Duodenal mucosa (tissue), 2 donors: ENCODE measurements around the gene SP7.

Experiments used
- H3K27ac ChIP-seq: one replicate; pipeline ENCODE4 v1.7.0; 2013; ENCODE audit warnings: low read depth, low read length
- H3K27me3 ChIP-seq, 2 donors: one replicate each; pipeline ENCODE4 v1.7.0; 2013; ENCODE audit warnings: low read length in 2 of 2, control low read depth in 1 of 2; ENCODE audit not compliant: insufficient read depth in 2 of 2, control insufficient read depth in 1 of 2
- H3K36me3 ChIP-seq, 2 donors: one replicate each; pipeline ENCODE4 v1.7.0; 2013; ENCODE audit warnings: low read length in 2 of 2, control low read depth in 1 of 2; ENCODE audit not compliant: insufficient read depth in 2 of 2, control insufficient read depth in 1 of 2
- H3K4me1 ChIP-seq, 2 donors: one replicate each; pipeline ENCODE4 v1.7.0; 2013; ENCODE audit warnings: low read length in 2 of 2, control low read depth in 1 of 2; ENCODE audit not compliant: insufficient read depth in 2 of 2, control insufficient read depth in 1 of 2
- H3K4me3 ChIP-seq, 2 donors: one replicate each; pipeline ENCODE4 v1.7.0; 2013; ENCODE audit warnings: low read length in 2 of 2, low read depth in 1 of 2
- H3K9ac ChIP-seq, 2 donors: one replicate each; pipeline ENCODE4 v1.7.0; 2013; ENCODE audit warnings: low read length in 2 of 2, low read depth in 1 of 2
- H3K9me3 ChIP-seq, 2 donors: one replicate each; pipeline ENCODE4 v1.7.0; 2013; ENCODE audit warnings: low read length in 2 of 2, control low read depth in 1 of 2; ENCODE audit not compliant: control insufficient read depth in 1 of 2

SP7 gene

GRCh38 chr12:53346491-53346890 lies 10.3 kb upstream of the SP7 start:
- Histone ChIP-seq H3K9me3 (no peaks in the 10 kb centered on the region), H3K36me3 (no peaks in the 10 kb centered on the region), H3K4me3 (no peak overlapping the region), H3K27ac (no peak overlapping the region), H3K4me1 (peaks cover 9 to 14% of the 10 kb centered on the region in 2 donors), H3K9ac (no peak overlapping the region), H3K27me3 (peaks cover 0 to 4% of the 10 kb centered on the region in 2 donors)

- Histone ChIP-seq H3K9ac (peak overlapping the region in 1 of 2 donors; percentile 47), H3K9me3 (no peaks in the 10 kb centered on the region), H3K36me3 (no peaks in the 10 kb centered on the region)
Observed at GRCh38 chr12:53345486-53346188, 9.5 kb upstream of the SP7 start.

GRCh38 chr12:53344824-53345485 lies 8.8 kb upstream of the SP7 start:
- Histone ChIP-seq H3K4me3 (peak overlapping the region; percentile 70 to 78), H3K36me3 (no peaks in the 10 kb centered on the region)

More at GRCh38 chr12:53345486-53346188, 9.5 kb upstream of the SP7 start:
- Histone ChIP-seq H3K4me3 (peak overlapping the region; percentile 70 to 78), H3K4me1 (peaks cover 9 to 14% of the 10 kb centered on the region in 2 donors), H3K27me3 (peaks cover 0 to 4% of the 10 kb centered on the region in 2 donors), H3K27ac (no peak overlapping the region)

GRCh38 chr12:53344487-53344823 lies 8.3 kb upstream of the SP7 start:
- Histone ChIP-seq H3K4me3 (peak overlapping the region; percentile 44 to 63), H3K27me3 (peaks cover 0 to 12% of the 10 kb centered on the region in 2 donors), H3K4me1 (peaks cover 9 to 14% of the 10 kb centered on the region in 2 donors), H3K36me3 (no peaks in the 10 kb centered on the region), H3K9me3 (no peaks in the 10 kb centered on the region), H3K27ac (no peak overlapping the region), H3K9ac (peak overlapping the region; percentile 33 to 43)

More at GRCh38 chr12:53344824-53345485, 8.8 kb upstream of the SP7 start:
- Histone ChIP-seq H3K27me3 (peaks cover 0 to 8% of the 10 kb centered on the region in 2 donors), H3K9me3 (no peaks in the 10 kb centered on the region), H3K27ac (no peak overlapping the region), H3K4me1 (peaks cover 9 to 14% of the 10 kb centered on the region in 2 donors), H3K9ac (peak overlapping the region; percentile 32 to 63)

- no peak overlapping the region for H3K4me3 ChIP-seq
- no peaks in the 10 kb centered on the region for H3K36me3 ChIP-seq
- H3K27ac ChIP-seq = no peak overlapping the region
- peaks cover 0 to 12% of the 10 kb centered on the region in 2 donors for H3K27me3 ChIP-seq
- peaks cover 9 to 14% of the 10 kb centered on the region in 2 donors for H3K4me1 ChIP-seq
- no peaks in the 10 kb centered on the region for H3K9me3 ChIP-seq
- peak overlapping the region in 1 of 2 donors; percentile 33 for H3K9ac ChIP-seq
Observed at GRCh38 chr12:53343969-53344368, 7.8 kb upstream of the SP7 start.

GRCh38 chr12:53343449-53343848 lies 7.3 kb upstream of the SP7 start:
- Histone ChIP-seq H3K4me1 (peaks cover 9 to 14% of the 10 kb centered on the region in 2 donors), H3K36me3 (no peaks in the 10 kb centered on the region), H3K4me3 (no peak overlapping the region), H3K27me3 (peaks cover 4 to 16% of the 10 kb centered on the region in 2 donors), H3K27ac (no peak overlapping the region), H3K9ac (no peak overlapping the region), H3K9me3 (no peaks in the 10 kb centered on the region)

- no peak overlapping the region for H3K27ac ChIP-seq
- no peaks in the 10 kb centered on the region for H3K9me3 ChIP-seq
- H3K36me3 ChIP-seq = no peaks in the 10 kb centered on the region
- peaks cover 5% of the 10 kb centered on the region in 2 donors for H3K4me1 ChIP-seq
- no peak overlapping the region for H3K4me3 ChIP-seq
- H3K27me3 ChIP-seq = peaks cover 21 to 40% of the 10 kb centered on the region in 2 donors
- H3K9ac ChIP-seq = no peak overlapping the region
Observed at GRCh38 chr12:53340398-53340797, 4.2 kb upstream of the SP7 start.

- H3K4me3 ChIP-seq = no peak overlapping the region
- H3K9ac ChIP-seq = no peak overlapping the region
- H3K4me1 ChIP-seq = no peaks in the 10 kb centered on the region
- H3K9me3 ChIP-seq = no peaks in the 10 kb centered on the region
- peaks cover 21 to 37% of the 10 kb centered on the region in 2 donors for H3K27me3 ChIP-seq
- no peaks in the 10 kb centered on the region for H3K36me3 ChIP-seq
- no peak overlapping the region for H3K27ac ChIP-seq
Observed at GRCh38 chr12:53338916-53339315, 2.8 kb upstream of the SP7 start.

GRCh38 chr12:53338017-53338416 lies 1.9 kb upstream of the SP7 start:
- no peak overlapping the region for H3K9ac ChIP-seq
- no peak overlapping the region for H3K4me3 ChIP-seq
- H3K36me3 ChIP-seq = no peaks in the 10 kb centered on the region
- H3K4me1 ChIP-seq = no peaks in the 10 kb centered on the region
- no peaks in the 10 kb centered on the region for H3K9me3 ChIP-seq
- H3K27me3 ChIP-seq = peaks cover 21 to 37% of the 10 kb centered on the region in 2 donors
- no peak overlapping the region for H3K27ac ChIP-seq

GRCh38 chr12:53334822-53335221 lies 1.3 kb downstream of the SP7 start:
- no peak overlapping the region for H3K9ac ChIP-seq
- H3K4me3 ChIP-seq = no peak overlapping the region
- no peaks in the 10 kb centered on the region for H3K36me3 ChIP-seq
- no peaks in the 10 kb centered on the region for H3K4me1 ChIP-seq
- no peak overlapping the region for H3K27ac ChIP-seq
- H3K9me3 ChIP-seq = no peaks in the 10 kb centered on the region
- H3K27me3 ChIP-seq = peaks cover 21 to 31% of the 10 kb centered on the region in 2 donors
